GM19455 (cell line): ENCODE measurements around the gene HTR6.

ENCODE experiments used
- ATAC-seq: cut with Tn5 transposase; IDR thresholded peaks from one replicate; pipeline ENCODE4 v1.9.1; 2021; ENCODE audit not compliant: unreplicated experiment

Gene HTR6

GRCh38 chr1:19656134-19656779 lies 8.4 kb upstream of the HTR6 start:
- ATAC-seq, result no peak

- no peak for ATAC-seq
Observed at GRCh38 chr1:19656780-19657466, 7.8 kb upstream of the HTR6 start.

GRCh38 chr1:19657511-19657910 lies 7.2 kb upstream of the HTR6 start:
- no peak for ATAC-seq

DNA sequence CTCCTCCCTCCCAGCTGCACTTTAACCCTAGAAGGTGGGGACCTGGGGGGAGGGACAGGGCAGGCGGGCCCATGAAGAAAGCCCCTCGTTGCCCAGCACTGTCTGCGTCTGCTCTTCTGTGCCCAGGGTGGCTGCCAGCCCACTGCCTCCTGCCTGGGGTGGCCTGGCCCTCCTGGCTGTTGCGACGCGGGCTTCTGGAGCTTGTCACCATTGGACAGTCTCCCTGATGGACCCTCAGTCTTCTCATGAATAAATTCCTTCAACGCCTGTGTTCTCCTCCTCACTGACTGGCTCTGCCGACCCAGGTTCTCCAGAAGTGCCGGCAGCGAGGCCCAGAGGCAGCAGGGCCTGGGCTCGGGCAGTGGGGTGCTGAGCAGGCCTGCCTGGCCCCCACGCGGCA lies 6.5 kb upstream of the HTR6 start:
- ATAC-seq, result no peak

DNA sequence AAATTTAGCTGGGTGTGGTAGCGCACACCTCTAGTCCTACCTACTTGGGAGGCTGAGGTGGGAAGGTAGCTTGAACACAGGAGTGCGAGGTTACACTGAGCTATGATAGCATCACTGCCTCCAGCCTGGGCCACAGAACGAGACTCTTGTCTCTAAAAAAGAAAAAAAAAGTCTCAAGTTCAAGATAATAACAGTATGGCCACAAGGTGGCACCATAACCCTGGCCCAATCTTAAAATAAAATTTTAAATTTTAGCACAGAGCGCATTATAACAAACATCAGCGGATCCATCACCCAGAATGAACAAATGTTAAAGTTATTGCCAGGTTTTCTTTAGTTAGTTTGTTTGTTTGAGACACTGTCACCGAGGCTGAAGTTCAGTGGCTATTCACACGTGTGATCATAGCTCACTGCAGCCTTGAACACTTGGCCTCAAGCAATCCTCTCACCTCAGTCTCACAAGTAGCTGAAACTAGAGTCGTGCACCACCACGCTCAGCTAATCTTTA lies 2.9 kb upstream of the HTR6 start:
- no peak for ATAC-seq

- no peak for ATAC-seq
Observed at GRCh38 chr1:19662313-19662712, 2.4 kb upstream of the HTR6 start.

- no peak for ATAC-seq
Observed at GRCh38 chr1:19665186-19665495, 466 bp downstream of the HTR6 start.

DNA sequence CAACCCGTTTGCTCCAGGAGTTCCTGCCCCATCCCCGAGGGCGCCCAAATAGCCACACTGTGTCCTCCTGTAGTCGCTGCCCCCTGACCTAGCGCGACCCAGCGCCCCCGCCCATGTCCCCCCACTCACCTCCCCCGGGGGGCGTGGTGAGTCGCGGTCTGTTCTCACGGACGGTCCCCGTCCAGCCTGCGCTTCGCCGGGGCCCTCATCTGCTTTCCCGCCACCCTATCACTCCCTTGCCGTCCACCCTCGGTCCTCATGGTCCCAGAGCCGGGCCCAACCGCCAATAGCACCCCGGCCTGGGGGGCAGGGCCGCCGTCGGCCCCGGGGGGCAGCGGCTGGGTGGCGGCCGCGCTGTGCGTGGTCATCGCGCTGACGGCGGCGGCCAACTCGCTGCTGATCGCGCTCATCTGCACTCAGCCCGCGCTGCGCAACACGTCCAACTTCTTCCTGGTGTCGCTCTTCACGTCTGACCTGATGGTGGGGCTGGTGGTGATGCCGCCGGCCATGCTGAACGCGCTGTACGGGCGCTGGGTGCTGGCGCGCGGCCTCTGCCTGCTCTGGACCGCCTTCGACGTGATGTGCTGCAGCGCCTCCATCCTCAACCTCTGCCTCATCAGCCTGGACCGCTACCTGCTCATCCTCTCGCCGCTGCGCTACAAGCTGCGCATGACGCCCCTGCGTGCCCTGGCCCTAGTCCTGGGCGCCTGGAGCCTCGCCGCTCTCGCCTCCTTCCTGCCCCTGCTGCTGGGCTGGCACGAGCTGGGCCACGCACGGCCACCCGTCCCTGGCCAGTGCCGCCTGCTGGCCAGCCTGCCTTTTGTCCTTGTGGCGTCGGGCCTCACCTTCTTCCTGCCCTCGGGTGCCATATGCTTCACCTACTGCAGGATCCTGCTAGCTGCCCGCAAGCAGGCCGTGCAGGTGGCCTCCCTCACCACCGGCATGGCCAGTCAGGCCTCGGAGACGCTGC lies 1.1 kb downstream of the HTR6 start:
- no peak for ATAC-seq

- ATAC-seq, result no peak
Observed at GRCh38 chr1:19668888-19669287, 4.2 kb downstream of the HTR6 start.

- no peak for ATAC-seq
Observed at GRCh38 chr1:19670787-19671186, 6.1 kb downstream of the HTR6 start.

DNA sequence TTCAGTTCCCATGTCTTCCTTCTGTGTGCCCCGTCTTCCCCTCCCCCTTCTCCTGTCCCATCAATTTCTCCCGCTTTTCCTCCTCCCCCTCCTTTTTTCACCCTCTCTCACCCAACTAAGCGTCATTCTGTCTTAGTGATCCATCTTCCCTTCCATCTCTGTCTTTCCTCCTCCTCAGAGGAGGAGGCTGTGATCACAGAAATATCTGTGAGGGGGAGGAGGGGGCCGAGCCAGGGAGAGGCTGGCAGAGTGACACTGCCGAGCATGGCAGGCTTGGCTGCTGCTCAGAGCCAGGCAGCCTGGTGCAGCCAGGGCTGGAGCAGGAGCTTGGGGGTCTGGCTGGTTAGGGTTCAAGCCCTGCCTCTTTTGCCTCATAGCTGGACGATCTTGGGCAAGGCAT lies 7.6 kb downstream of the HTR6 start:
- no peak for ATAC-seq

GRCh38 chr1:19675797-19676196 lies 11.1 kb downstream of the HTR6 start:
- no peak for ATAC-seq

GRCh38 chr1:19676438-19676922 lies 11.8 kb downstream of the HTR6 start:
- ATAC-seq, result no peak

DNA sequence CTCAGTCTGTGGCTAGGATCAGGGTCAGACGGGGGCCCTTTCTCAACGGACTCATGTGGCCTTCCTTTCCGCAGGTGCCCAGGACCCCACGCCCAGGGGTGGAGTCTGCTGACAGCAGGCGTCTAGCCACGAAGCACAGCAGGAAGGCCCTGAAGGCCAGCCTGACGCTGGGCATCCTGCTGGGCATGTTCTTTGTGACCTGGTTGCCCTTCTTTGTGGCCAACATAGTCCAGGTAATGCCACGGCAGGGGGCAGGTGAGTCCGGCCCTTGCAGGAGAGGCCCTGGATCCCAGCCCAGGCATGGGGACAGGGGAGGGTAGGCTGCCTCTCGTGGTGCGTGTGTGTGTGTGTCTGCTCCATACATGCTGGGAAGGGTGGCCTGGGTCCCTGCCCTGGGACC lies 13.8 kb downstream of the HTR6 start:
- ATAC-seq, result no peak

DNA sequence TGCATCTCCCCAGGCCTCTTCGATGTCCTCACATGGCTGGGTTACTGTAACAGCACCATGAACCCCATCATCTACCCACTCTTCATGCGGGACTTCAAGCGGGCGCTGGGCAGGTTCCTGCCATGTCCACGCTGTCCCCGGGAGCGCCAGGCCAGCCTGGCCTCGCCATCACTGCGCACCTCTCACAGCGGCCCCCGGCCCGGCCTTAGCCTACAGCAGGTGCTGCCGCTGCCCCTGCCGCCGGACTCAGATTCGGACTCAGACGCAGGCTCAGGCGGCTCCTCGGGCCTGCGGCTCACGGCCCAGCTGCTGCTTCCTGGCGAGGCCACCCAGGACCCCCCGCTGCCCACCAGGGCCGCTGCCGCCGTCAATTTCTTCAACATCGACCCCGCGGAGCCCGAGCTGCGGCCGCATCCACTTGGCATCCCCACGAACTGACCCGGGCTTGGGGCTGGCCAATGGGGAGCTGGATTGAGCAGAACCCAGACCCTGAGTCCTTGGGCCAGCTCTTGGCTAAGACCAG lies 14.3 kb downstream of the HTR6 start:
- ATAC-seq, result no peak

- ATAC-seq, result no peak
Observed at GRCh38 chr1:19679691-19680090, 15.0 kb downstream of the HTR6 start.

DNA sequence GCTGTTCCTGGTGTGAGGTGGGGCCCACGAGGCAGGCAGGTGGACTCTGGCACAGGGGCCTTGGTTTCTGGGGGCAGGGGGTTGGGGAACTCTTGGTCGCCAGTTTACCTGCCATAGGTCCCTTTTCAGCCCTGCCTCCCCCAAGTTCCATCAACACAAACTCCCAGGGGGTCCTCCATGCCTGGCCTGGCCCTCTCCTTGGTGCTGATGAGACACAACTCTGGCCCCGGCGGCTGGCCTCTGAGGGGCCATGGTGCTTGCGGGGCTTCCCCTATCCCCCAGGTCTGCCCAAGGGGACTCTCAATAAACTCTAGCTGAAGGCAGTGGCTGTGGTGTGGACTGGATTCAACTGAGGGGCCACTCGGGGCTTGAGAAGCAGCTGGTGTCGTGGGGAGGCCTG lies 16.0 kb downstream of the HTR6 start:
- ATAC-seq, result no peak

DNA sequence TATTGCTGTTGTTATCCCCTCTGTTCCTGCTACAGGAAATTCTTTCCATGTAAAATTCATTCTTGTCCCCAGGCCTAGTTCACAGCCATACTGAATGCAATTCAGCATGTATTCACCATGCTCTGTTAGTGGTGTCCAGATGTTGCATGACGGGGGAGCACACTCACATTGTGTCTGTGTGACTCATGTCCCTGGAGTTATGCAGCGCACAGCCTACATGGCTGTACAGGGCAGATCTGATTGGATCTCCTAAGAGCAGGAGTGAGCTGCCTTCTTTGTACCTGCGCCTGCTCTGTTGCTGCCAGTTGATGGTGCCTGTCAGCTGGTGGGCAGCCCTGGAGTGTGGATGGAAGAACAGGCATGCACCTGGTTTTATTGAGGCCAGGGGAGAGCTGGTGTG lies 17.6 kb downstream of the HTR6 start:
- ATAC-seq, result no peak

- ATAC-seq, result no peak
Observed at GRCh38 chr1:19682901-19683300, 18.2 kb downstream of the HTR6 start.

DNA sequence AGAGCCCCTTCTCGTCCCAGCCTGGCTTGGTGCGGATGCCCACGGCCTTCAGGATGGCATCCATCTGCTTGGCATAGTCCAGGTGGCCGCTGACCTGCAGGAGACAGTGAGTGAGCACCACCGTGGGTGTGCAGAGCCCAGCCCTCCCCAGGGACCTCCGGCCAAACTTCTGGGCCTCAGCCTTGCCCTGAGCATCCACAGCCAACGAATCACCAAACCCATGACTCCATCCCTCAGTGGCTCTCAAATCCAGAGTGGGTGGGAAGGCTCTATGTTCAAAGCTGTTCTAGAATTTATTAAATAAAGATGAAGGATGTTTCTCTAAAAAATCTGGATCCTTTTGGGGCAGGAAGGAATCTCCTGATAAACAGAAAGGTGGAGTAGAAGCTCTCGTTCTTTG lies 18.7 kb downstream of the HTR6 start:
- ATAC-seq, result no peak

- no peak for ATAC-seq
Observed at GRCh38 chr1:19684677-19685076, 20.0 kb downstream of the HTR6 start.
